Fibroblast of skin of scalp (primary cell): ENCODE data around the gene GRB7.
A peak's percentile ranks its signal among the peaks of the same experiment; 100 is the strongest.
"Not testable (repeated sequence)": the region's sequence is repeated elsewhere in the genome, so short reads cannot be mapped to it uniquely, and the experiment has no call there.

ENCODE experiments used
- DNase-seq: peaks from one replicate; pipeline ENCODE4 v3.0.0-alpha.2; 2013

The GRB7 gene

GRCh38 chr17:39736319-39737165 is 1.2 kb upstream of the GRB7 start:
- peak; percentile 25 for DNase-seq

GRCh38 chr17:39737206-39737759 is 455 bp upstream of the GRB7 start:
- DNase-seq, result no peak

- no peak for DNase-seq
These were observed 797 bp downstream of the GRB7 start for GRCh38 chr17:39738568-39738901.

- peak; percentile 58 for DNase-seq
These were observed 1.5 kb downstream of the GRB7 start for GRCh38 chr17:39738983-39739884.

GRCh38 chr17:39739885-39740356 is 2.2 kb downstream of the GRB7 start:
- peak; percentile 55 for DNase-seq

- DNase-seq, result peak; percentile 65
These were observed 2.8 kb downstream of the GRB7 start for GRCh38 chr17:39740357-39741111.

- DNase-seq, result no peak
These were observed 4.6 kb downstream of the GRB7 start for GRCh38 chr17:39742126-39742855.

GRCh38 chr17:39742856-39743436 is 5.2 kb downstream of the GRB7 start:
- DNase-seq, result no peak

GRCh38 chr17:39744075-39744835 is 6.5 kb downstream of the GRB7 start:
- DNase-seq, result no peak

- DNase-seq, result no peak
These were observed 7.1 kb downstream of the GRB7 start for GRCh38 chr17:39744836-39745215.

GRCh38 chr17:39745335-39746144 is 7.8 kb downstream of the GRB7 start:
- DNase-seq, result no peak

- no peak for DNase-seq
These were observed 8.4 kb downstream of the GRB7 start for GRCh38 chr17:39746145-39746461.

- no peak for DNase-seq
These were observed 10.0 kb downstream of the GRB7 start for GRCh38 chr17:39747745-39748144.

GRCh38 chr17:39748444-39749034 is 10.8 kb downstream of the GRB7 start:
- not testable (repeated sequence) for DNase-seq

- no peak for DNase-seq
These were observed 12.6 kb downstream of the GRB7 start for GRCh38 chr17:39750131-39751015.

- DNase-seq, result no peak
These were observed 13.3 kb downstream of the GRB7 start for GRCh38 chr17:39751016-39751543.

GRCh38 chr17:39751637-39752036 is 13.9 kb downstream of the GRB7 start:
- DNase-seq, result no peak

GRCh38 chr17:39752241-39752881 is 14.6 kb downstream of the GRB7 start:
- no peak for DNase-seq
